Endometrial microvascular endothelial cells (primary cell): ENCODE measurements around the gene OR6S1. TPM values are rescaled to one million over a fixed set of nuclear protein-coding genes. Genes with fewer than 3 reads are reported as not detected.
"Not testable (repeated sequence)": the region's sequence is repeated elsewhere in the genome, so short reads cannot be mapped to it uniquely, and the experiment has no call there.

ENCODE experiments used
- in situ Hi-C: cut with HindIII; loops from 2 replicates; pipeline ENCODE4 v1.10.0; 2017; ENCODE audit warnings: low sequenced_read_pairs, low pct_unique_long_range_greater_than_20kb; ENCODE audit errors: inconsistent ontology term
- total RNA-seq: library from RNA; depleted of rRNA; stranded (reverse); fragments of >200 nt; gene quantifications from one replicate; pipeline ENCODE4 v1.2.3, GENCODE V29; 2015; ENCODE audit errors: inconsistent ontology term

OR6S1 gene
- total RNA-seq, 1 donor from 2014 or later, result not detected

DNA sequence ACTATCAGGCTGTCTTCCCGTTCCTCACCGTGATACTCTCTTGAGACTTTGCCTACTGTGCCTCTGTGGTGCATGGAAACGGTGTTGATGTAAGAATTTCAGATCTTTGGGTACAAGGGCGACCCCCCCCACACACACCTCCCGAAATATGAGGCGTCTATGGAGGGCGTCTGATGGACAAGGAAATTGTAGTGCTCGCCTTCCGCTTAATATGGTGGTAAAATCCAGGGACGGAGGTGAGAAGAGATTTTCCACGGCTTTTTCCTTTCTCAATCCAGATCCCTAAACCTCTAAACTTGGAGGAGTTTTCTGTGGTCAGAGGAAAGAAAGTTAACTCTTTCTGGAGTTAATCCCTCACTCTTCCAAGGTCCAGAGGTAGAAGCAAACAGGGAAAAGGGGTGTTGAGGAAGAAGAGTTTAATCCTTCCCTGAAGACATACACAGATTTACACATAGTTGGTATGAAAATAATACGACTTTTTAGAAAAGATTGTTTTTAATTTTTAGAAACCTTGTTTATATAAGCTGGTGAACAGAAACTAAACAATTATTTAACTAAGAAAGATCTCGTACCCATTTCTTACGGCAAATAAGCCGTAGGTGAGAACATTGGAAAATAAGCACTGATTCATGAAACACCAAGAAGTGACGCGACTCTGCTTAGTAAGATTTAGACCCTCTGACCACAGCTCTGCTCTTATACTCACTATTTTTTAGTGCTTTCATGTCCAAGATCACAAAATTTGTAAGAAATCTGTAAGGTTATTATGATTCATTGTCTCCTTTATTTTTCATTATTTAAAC lies 27.3 kb downstream of the OR6S1 start:
- in situ Hi-C loops, result no loop called here

- in situ Hi-C loops, result no loop called here
These were observed 28.1 kb downstream of the OR6S1 start for GRCh38 chr14:20613094-20614037.

GRCh38 chr14:20612403-20612802 lies 29.1 kb downstream of the OR6S1 start:
- in situ Hi-C loops, result no loop called here

DNA sequence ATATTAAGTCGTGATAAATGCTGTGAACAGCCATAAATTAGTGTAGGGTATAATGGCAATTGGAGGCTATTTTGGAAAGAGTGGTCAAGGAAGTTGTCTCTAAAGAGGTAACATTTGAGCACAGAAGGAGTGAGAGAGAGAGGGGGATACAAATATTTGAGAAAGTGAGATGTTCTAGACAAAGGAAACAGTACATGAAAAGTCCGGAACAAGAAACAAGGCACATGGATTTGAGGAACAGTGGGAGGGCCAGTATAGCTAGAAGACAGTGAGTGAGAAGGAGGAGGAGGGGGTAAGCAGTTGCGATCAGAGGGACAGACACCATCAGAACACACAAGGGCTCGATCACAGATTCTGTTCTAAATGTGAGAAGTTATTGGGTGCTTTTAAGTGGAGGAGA lies 30.2 kb downstream of the OR6S1 start:
- in situ Hi-C loops, result no loop called here

DNA sequence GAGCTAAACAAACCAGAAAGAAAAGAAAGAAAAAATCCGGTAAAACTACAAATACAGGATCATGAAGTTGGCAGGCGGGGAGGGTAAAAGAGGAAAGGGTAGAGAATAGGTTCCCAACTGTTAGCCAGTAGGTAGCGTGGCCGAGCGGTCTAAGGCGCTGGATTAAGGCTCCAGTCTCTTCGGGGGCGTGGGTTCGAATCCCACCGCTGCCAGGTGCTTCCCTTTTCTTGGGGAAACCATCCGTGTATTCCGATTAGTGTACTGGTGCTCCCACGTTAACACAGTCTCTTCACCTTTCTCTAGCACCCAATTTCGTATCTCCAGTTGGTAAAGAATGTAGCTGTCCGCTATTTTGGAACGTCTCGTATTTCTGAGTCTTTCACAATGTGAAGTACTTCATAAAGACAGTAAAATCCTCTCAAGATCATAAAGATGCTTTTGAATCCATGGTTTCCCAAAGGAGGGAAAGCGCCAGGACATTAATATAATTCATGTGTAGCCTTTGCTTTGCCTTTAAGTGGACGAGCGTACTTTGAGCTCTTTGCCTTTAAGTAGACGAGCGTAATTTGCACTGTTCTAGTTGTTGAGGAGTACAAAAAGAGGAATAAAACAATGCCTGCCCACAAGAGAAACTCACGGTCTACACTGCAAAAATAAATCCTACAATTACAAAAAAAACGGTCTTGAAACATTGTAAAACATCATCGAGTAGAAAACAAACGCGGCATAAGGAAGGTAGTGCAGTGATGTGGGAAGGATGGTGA lies 31.3 kb downstream of the OR6S1 start:
- in situ Hi-C loops, result no loop called here

DNA sequence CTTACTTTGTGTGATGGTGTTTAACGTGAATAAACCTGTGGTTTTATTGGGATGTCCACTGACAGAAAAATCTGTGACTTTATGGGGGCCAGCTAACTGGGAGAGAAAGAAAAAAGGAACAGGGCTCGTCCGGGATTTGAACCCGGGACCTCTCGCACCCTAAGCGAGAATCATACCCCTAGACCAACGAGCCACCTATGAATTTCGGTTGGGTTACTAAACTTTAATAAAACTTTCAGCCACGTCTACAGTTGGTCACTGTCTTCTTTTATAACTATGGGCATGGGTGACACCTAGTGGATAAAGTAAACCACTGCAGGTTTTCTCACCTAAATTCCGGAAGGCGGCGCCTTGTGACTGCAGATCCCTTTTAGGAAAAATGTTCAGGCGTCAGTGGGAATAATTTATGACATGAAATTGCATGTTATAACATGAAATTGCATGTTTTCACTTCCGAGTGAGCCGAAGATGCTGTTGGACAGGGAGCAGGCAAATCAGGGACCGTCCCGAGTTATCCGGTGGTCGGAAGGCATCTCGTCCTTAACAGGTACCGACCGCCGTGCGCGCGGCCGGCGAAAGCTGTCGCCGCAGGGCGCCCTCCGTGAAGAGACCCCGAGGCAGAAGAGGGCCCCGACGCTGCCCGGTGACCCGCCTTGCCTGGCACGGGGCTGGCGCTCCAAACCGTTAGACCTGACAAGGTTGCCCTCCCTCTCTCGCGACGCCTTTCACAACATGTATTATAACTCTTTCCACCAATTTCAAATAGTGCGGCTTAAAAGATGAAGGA lies 32.1 kb downstream of the OR6S1 start:
- in situ Hi-C loops, result no loop called here

DNA sequence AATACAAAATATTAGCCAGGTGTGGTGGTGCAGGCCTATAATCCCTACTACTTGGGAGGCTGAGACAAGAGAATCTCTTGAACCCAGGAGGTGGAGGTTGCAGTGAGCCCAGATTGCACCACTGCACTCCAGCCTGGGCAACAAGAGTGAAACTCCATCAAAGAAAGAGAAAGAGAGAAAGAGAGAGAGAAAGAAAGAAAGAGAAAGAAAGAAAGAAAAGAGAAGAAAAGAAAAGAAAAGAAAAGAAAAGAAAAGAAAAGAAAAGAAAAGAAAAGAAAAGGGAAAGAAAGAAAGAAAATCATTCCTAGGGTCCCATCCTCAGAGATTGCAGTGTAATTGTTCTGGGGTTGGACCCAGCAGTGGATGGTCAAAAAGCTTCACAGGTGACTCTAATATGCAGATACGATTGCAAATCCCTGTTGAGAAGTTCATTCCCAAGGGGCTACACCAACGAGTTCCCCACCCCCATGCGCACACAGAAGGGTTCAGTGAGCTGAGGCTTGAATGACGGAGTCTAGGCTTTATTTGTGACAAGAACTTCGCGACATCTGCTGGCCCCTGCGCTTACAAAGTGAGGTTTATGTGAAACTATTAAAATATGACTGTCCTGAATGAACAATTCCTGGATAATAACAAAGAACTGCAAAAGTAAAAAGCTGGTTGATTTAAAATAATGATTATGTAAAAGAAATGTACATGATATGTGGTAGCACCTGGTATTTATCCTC lies 32.9 kb downstream of the OR6S1 start:
- in situ Hi-C loops, result no loop called here

- in situ Hi-C loops, result no loop called here
These were observed 33.9 kb downstream of the OR6S1 start for GRCh38 chr14:20607617-20608016.

DNA sequence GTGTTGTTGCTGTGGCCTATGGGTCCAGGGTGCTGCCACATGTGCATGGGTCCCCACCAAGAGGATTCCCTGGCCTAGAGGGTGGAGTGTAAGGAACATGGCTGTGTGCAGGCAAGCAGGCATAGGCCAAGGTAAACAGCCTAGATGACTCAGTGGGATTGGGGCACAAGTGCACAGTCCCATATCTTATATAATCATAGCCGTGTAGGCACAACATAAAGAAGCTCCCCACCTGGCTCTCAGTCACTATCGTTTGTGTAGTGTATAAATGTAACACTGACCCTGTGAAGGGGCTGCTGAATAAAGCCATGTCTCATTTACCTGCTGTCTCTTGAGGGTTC lies 34.6 kb downstream of the OR6S1 start:
- in situ Hi-C loops, result no loop called here

DNA sequence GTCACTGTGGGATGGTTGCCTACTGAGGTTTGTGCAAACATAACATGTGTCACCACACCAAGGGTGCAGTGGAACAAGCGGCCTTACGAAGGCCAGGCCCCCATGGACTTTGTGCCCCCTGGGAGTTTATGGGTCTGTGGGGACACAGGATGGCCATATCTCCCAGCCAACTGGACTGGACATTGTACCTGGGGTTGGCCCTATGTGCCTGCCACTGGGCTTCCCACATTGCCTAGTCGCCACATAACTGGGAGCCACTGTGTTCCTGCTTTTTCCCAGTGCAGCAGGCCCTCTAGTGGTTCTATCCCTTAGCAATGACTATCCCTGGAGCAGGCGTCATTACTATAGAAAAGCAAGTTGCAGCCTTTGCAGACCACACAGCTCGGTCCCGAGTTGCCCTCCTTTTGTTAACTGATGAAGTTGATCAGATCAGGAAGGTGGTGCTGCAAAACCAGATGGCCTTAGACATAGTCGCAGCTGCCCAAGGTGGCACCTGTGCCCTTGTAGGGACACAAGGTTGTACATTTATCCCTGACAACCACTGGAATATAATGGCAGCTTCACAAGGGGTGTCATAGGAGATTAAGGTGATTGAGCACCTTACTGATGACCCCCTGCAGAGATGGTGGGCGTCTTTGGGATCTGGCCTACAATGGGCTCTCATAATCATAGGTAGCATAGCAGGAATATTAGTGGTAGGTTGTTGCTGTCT lies 35.1 kb downstream of the OR6S1 start:
- in situ Hi-C loops, result no loop called here

DNA sequence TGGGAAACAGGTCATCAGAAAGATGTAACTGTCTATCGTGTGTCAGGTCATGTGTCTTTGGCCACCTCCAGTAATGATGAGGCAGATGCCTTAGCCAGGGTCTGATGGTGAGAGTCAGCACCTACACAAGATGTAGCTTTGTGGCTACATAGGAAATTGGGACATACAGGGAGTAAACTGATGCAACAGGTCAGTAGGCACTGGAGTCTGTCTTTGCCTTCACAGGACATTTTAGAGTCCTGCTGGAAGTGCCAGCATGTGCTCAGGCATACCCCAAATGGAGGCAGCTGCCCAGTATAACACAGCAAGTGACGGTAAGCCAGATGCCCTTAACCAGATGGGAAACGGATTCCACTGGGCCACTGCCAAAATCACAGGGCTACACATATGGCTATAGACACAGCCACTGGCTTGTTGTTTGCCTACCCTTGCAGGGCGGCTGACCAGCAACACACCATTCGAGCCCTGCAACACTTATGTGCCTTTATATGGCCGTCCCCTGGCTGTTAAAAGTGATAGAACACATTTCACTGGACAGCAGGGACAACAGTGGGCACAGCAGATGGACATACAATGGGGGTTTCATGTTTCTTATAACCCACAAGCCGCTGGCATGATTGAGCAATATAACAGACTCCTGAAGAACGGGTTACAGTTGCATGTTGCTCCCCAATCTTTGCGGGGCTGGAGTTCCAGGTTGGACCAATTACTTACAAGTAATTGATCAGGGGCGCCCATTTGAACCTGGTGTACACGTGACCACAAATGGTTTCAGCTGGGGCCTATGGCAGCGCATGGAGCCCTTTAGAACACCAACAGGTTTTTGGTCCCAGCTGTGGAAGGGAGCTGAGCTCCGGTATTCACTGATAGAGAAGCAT lies 37.4 kb downstream of the OR6S1 start:
- in situ Hi-C loops, result no loop called here

GRCh38 chr14:20602583-20602982 lies 38.9 kb downstream of the OR6S1 start:
- in situ Hi-C loops, result no loop called here

GRCh38 chr14:20601522-20601921 lies 40.0 kb downstream of the OR6S1 start:
- in situ Hi-C loops, result no loop called here

DNA sequence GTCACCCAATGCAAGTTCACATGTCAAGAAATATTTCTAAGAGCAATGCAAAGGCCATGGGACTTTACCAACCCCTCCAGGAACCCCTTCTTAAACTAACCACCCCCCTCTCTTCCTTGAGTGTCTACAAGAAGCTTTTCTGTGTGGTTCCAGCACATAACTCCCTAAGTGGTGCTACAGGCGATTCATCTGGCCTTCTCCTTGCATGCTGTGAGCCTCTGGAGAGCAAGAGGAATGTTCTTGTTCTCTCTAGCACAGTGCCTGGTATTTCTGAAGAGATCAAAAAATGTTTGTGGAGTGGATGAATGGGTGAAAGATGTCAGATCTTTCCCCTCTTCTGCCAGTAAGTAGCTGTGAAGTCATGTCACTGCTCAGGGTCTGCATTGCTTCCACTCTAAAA lies 44.4 kb downstream of the OR6S1 start:
- in situ Hi-C loops, result no loop called here

GRCh38 chr14:20595726-20596125 lies 45.8 kb downstream of the OR6S1 start:
- in situ Hi-C loops, result not testable (repeated sequence)

GRCh38 chr14:20592574-20592973 lies 48.9 kb downstream of the OR6S1 start:
- in situ Hi-C loops, result no loop called here

DNA sequence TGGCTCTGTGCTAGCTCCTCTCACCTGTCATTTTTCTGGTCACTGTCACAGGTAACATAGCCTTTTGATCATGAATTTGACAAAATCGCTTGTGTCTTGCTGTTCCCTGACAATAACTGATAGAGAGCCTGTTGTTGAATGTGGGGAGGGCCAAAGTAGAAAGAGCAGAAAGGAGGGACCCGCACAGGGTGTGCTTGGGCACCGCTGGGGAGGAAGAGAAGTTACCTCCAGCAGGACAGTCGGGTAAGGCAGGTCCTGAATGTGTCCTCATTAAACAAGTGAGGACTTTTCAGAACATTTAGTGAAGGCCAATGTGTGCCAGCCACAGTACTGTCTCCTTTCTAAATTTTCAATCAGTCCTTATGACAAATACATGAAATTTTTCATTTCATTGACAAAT lies 50.3 kb downstream of the OR6S1 start, which contains the start of gene RNASE12:
RNASE12 (minus strand) TSS at position 142 of the 400 bp plus-strand sequence. CDS start 653 bp downstream, outside the sequence.
- in situ Hi-C loops, result no loop called here
